OCI-LY3 (cell line): Measurements from ENCODE around the gene TCP11.

Experiments used
- H2AFZ ChIP-seq: fragments of 200-600, 300-600 bp; shearing (Covaris generic); 2 replicates; pipeline ENCODE4 v1.6.0; 2014; ENCODE audit warnings: antibody characterized with exemption, low read depth, low read length
- H3K27ac ChIP-seq: fragments of 200-600, 300-600 bp; sonication (generic); 2 replicates; pipeline ENCODE4 v1.5.1; 2014; ENCODE audit warnings: mild to moderate bottlenecking, low read length, moderate library complexity, mixed read lengths
- H3K27me3 ChIP-seq: fragments of 200-600, 300-600 bp; sonication (generic); 2 replicates; pipeline ENCODE4 v1.6.1; 2014; ENCODE audit warnings: low read depth, low read length, mixed read lengths
- H3K36me3 ChIP-seq: fragments of 200-600, 300-600 bp; sonication (generic); replicated peaks from 2 replicates; pipeline ENCODE3; 2014; ENCODE audit warnings: low read depth, low read length, mixed read lengths
- H3K4me1 ChIP-seq: fragments of 300-600, 200-600 bp; sonication (generic); 2 replicates; pipeline ENCODE4 v1.6.1; 2014; ENCODE audit warnings: low read length, mixed read lengths
- H3K4me2 ChIP-seq: fragments of 200-600, 300-600 bp; sonication (generic); 2 replicates; pipeline ENCODE4 v1.6.1; 2014; ENCODE audit warnings: low read length, mixed read lengths
- H3K4me3 ChIP-seq: fragments of 300-600, 200-600 bp; sonication (generic); 2 replicates; pipeline ENCODE4 v1.5.1; 2014; ENCODE audit warnings: antibody characterized with exemption, mild to moderate bottlenecking, low read length, moderate library complexity
- H3K79me2 ChIP-seq: fragments of 300-600, 200-600 bp; shearing (Covaris generic); 2 replicates; pipeline ENCODE4 v1.6.1; 2014; ENCODE audit warnings: mild to moderate bottlenecking, low read length, mixed read lengths
- H3K9ac ChIP-seq: fragments of 300-600, 200-600 bp; shearing (Covaris generic); 2 replicates; pipeline ENCODE4 v1.6.0; 2014; ENCODE audit warnings: mild to moderate bottlenecking, low read length, moderate library complexity
- H3K9me3 ChIP-seq: fragments of 200-600, 300-600 bp; shearing (Covaris generic); 2 replicates; pipeline ENCODE4 v1.6.1; 2014; ENCODE audit warnings: low read length, mixed read lengths; ENCODE audit not compliant: insufficient read depth
- H4K20me1 ChIP-seq: fragments of 200-600, 300-600 bp; sonication (generic); 2 replicates; pipeline ENCODE4 v1.6.1; 2016; ENCODE audit warnings: low read length, mixed read lengths; ENCODE audit not compliant: insufficient read depth
- CTCF ChIP-seq: fragments of 200-600, 300-600 bp; sonication (generic); IDR thresholded peaks from 2 replicates; pipeline ENCODE4 v1.5.1; 2014; ENCODE audit warnings: antibody characterized with exemption, low read length, low read depth
- EZH2phosphoT487 ChIP-seq: fragments of 200-600 bp; shearing (Covaris generic); IDR thresholded peaks from 2 replicates; pipeline ENCODE4 v1.6.1; 2018; ENCODE audit warnings: antibody characterized with exemption, mixed run types, low read depth

TCP11 gene

GRCh38 chr6:35105078-35105477 lies 36.1 kb downstream of the TCP11 start:
- Histone ChIP-seq H3K9ac (no peak overlapping the region), H3K4me3 (no peak overlapping the region), H3K27me3 (no peaks in the 10 kb centered on the region), H2AFZ (no peak overlapping the region), H3K4me1 (peaks cover 28% of the 10 kb centered on the region), H3K9me3 (no peaks in the 10 kb centered on the region), H3K4me2 (no peak overlapping the region), H3K79me2 (no peaks in the 10 kb centered on the region), H3K36me3 (peaks cover 3% of the 10 kb centered on the region), H3K27ac (no peak overlapping the region), H4K20me1 (no peaks in the 10 kb centered on the region)
- TF ChIP-seq CTCF (no peak), EZH2phosphoT487 (no peak)

GRCh38 chr6:35099116-35099515 lies 42.0 kb downstream of the TCP11 start:
- TF ChIP-seq CTCF (no peak), EZH2phosphoT487 (no peak)
- no peaks in the 10 kb centered on the region for H3K9me3 ChIP-seq

GRCh38 chr6:35096129-35096862 lies 44.8 kb downstream of the TCP11 start:
- no peak overlapping the region for H3K27ac ChIP-seq
- no peaks in the 10 kb centered on the region for H3K36me3 ChIP-seq
- no peaks in the 10 kb centered on the region for H3K79me2 ChIP-seq
- no peaks in the 10 kb centered on the region for H4K20me1 ChIP-seq
- H3K9me3 ChIP-seq = no peaks in the 10 kb centered on the region
- H3K4me3 ChIP-seq = no peak overlapping the region
- H3K27me3 ChIP-seq = no peaks in the 10 kb centered on the region
- H3K4me2 ChIP-seq = no peak overlapping the region
- TF ChIP-seq CTCF (no peak), EZH2phosphoT487 (no peak)
- no peak overlapping the region for H2AFZ ChIP-seq
- H3K9ac ChIP-seq = no peak overlapping the region
- H3K4me1 ChIP-seq = no peaks in the 10 kb centered on the region

More at GRCh38 chr6:35099116-35099515, 42.0 kb downstream of the TCP11 start:
- H3K4me1 ChIP-seq = no peaks in the 10 kb centered on the region
- no peaks in the 10 kb centered on the region for H3K36me3 ChIP-seq
- no peak overlapping the region for H3K9ac ChIP-seq
- H3K27me3 ChIP-seq = no peaks in the 10 kb centered on the region
- H3K79me2 ChIP-seq = no peaks in the 10 kb centered on the region
- no peak overlapping the region for H3K4me2 ChIP-seq
- no peak overlapping the region for H2AFZ ChIP-seq
- H3K27ac ChIP-seq = no peak overlapping the region
- no peaks in the 10 kb centered on the region for H4K20me1 ChIP-seq
- no peak overlapping the region for H3K4me3 ChIP-seq

GRCh38 chr6:35094183-35094582 lies 47.0 kb downstream of the TCP11 start:
- Histone ChIP-seq H3K27me3 (no peaks in the 10 kb centered on the region), H2AFZ (no peak overlapping the region), H3K79me2 (no peaks in the 10 kb centered on the region), H3K4me3 (no peak overlapping the region), H3K9ac (no peak overlapping the region), H3K4me2 (no peak overlapping the region), H3K36me3 (no peaks in the 10 kb centered on the region), H3K4me1 (no peaks in the 10 kb centered on the region), H3K9me3 (no peaks in the 10 kb centered on the region), H4K20me1 (no peaks in the 10 kb centered on the region), H3K27ac (no peak overlapping the region)
- no peak for TF ChIP-seq CTCF
- no peak for TF ChIP-seq EZH2phosphoT487
